Measurements from ENCODE around the gene RMI2. TPM values are rescaled to one million over a fixed set of nuclear protein-coding genes. Genes with fewer than 3 reads are reported as not detected.
A peak's percentile ranks its signal among the peaks of the same experiment; 100 is the strongest.

The RMI2 gene
- total RNA-seq, 2 donors from 2014 or later = 12.0 to 46.3 TPM

GRCh38 chr16:11308493-11309283 lies 36.6 kb upstream of the RMI2 start:
- peaks cover 12% of the 10 kb centered on the region for H3K4me1 ChIP-seq
- no peak for DNase-seq
- no peak overlapping the region for H3K27ac ChIP-seq
- TF ChIP-seq, protein P1, sequence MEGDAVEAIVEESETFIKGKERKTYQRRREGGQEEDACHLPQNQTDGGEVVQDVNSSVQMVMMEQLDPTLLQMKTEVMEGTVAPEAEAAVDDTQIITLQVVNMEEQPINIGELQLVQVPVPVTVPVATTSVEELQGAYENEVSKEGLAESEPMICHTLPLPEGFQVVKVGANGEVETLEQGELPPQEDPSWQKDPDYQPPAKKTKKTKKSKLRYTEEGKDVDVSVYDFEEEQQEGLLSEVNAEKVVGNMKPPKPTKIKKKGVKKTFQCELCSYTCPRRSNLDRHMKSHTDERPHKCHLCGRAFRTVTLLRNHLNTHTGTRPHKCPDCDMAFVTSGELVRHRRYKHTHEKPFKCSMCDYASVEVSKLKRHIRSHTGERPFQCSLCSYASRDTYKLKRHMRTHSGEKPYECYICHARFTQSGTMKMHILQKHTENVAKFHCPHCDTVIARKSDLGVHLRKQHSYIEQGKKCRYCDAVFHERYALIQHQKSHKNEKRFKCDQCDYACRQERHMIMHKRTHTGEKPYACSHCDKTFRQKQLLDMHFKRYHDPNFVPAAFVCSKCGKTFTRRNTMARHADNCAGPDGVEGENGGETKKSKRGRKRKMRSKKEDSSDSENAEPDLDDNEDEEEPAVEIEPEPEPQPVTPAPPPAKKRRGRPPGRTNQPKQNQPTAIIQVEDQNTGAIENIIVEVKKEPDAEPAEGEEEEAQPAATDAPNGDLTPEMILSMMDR (IDR thresholded peaks at IDR 0.05) = no peak
- no peaks in the 10 kb centered on the region for H3K9me3 ChIP-seq
- H3K4me3 ChIP-seq = no peak overlapping the region
- no peaks in the 10 kb centered on the region for H3K36me3 ChIP-seq
- H3K27me3 ChIP-seq = no peaks in the 10 kb centered on the region
- no peak overlapping the region for H3K9ac ChIP-seq (ENCODE audit: low read depth in 2 of 2, low read length in 2 of 2)
- intact Hi-C loops (cut with DNase I) = no loop called here

DNA sequence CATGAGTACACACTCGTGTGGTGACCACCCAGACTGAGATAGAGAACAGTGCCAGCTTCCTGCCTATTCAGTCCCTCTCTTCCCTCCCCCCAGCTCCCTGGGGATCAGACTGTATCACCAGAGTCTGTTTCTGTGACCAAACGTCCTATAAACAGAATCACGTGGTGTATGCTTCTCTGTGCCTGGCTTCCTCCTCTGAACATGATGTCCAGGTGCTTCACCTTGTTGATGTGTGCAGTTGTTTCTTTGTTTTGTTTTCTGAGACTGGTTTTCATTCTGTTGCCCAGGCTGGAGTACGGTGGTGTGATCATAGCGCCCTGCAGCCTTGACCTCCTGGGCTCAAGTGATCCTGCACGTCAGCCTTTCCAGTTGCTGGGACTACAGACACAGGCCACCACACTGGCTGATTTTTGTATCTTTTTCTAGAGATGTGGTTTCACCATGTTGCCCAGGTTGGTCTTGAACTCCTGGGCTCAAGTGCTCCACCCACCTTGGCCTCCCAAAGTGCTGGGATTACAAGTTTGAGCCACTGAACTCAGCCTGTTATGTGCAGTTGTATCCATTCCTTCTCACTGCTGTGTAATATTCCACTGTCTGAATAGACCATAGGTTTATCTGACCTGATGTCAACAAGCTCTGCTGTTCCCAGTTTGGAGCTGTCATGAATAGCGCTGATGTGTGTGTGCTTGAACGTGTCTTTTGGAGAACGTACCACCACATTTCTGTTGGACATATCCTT lies 35.2 kb upstream of the RMI2 start:
- Histone ChIP-seq H3K4me3 (no peak overlapping the region), H3K27ac (no peak overlapping the region), H3K9me3 (no peaks in the 10 kb centered on the region), H3K36me3 (no peaks in the 10 kb centered on the region), H3K27me3 (no peaks in the 10 kb centered on the region), H3K9ac (ENCODE audit: low read depth in 2 of 2, low read length in 2 of 2) (no peak overlapping the region), H3K4me1 (peaks cover 12% of the 10 kb centered on the region)
- TF ChIP-seq, protein P1 (IDR thresholded peaks at IDR 0.05) = no peak
- intact Hi-C loops (cut with DNase I) = no loop called here
- DNase-seq = no peak

DNA sequence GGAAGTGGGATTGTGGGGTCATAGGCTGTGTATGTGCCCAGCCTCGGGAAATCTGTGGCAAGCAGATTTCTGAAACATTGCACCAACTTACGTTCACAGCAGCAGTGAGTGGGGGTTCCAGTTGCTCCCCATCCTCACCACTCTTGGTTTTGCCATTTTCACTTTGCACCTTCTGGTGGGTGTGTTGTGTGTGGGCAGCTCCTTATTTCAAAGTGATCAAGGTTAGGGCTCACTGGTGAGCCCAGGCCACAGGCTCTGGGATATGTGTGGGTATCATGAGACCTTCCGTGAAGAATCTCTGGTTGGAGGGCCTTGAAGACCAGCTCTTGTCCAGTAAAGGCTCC lies 34.7 kb upstream of the RMI2 start:
- Histone ChIP-seq H3K9me3 (no peaks in the 10 kb centered on the region), H3K4me1 (peaks cover 12% of the 10 kb centered on the region), H3K4me3 (no peak overlapping the region), H3K27ac (no peak overlapping the region), H3K36me3 (no peaks in the 10 kb centered on the region), H3K27me3 (no peaks in the 10 kb centered on the region), H3K9ac (ENCODE audit: low read depth in 2 of 2, low read length in 2 of 2) (no peak overlapping the region)
- TF ChIP-seq, protein P1 (IDR thresholded peaks at IDR 0.05) = no peak
- intact Hi-C loops (cut with DNase I) = no loop called here
- DNase-seq = no peak

DNA sequence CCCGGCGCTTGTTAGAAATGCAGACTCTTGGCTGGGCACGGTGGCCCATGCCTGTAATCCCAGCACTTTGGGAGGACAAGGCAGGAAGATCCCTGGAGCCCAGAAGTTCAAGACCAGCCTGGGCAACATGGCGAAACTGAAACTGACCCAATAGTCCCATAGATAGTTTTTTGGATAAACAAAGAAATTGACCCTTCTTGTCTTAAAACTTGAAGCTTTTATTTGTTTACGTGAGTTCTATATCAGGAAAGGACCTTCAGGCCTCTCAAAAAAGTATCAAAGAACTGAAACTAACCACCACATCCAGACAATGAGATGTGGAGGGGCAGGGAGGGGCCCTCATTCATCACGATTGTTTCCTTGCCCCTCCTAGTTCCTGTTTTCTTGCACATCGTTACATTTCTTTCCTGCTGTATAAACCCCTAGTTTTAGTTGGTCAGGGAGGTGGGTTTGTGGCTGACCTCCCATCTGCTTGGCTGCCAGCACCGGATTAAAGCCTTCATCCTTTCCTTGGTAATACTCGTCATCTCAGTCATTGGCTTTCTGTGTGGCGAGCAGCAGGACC lies 34.2 kb upstream of the RMI2 start:
- Histone ChIP-seq H3K27ac (no peak overlapping the region), H3K36me3 (no peaks in the 10 kb centered on the region), H3K4me1 (peaks cover 12% of the 10 kb centered on the region), H3K27me3 (no peaks in the 10 kb centered on the region), H3K4me3 (no peak overlapping the region), H3K9me3 (no peaks in the 10 kb centered on the region), H3K9ac (ENCODE audit: low read depth in 2 of 2, low read length in 2 of 2) (no peak overlapping the region)
- intact Hi-C loops (cut with DNase I) = no loop called here
- no peak for DNase-seq
- TF ChIP-seq, protein P1 (IDR thresholded peaks at IDR 0.05) = no peak

- TF ChIP-seq, protein P1 (IDR thresholded peaks at IDR 0.05) = no peak
- H3K4me3 ChIP-seq = no peak overlapping the region
- H3K9ac ChIP-seq (ENCODE audit: low read depth in 2 of 2, low read length in 2 of 2) = no peak overlapping the region
- H3K9me3 ChIP-seq = no peaks in the 10 kb centered on the region
- peak; percentile 81 for DNase-seq
- peaks cover 12% of the 10 kb centered on the region for H3K4me1 ChIP-seq
- no peaks in the 10 kb centered on the region for H3K36me3 ChIP-seq
- no peak overlapping the region for H3K27ac ChIP-seq
- no peaks in the 10 kb centered on the region for H3K27me3 ChIP-seq
- intact Hi-C loops (cut with DNase I) = no loop called here
Measured at GRCh38 chr16:11312718-11313492, 32.4 kb upstream of the RMI2 start.
